H9 (cell line): ENCODE results near the gene THOC2. TPM values are rescaled to one million over a fixed set of nuclear protein-coding genes. Genes with fewer than 3 reads are reported as not detected.

Source experiments
- DNase-seq: peaks from one replicate; pipeline ENCODE4 v3.0.0-alpha.2; 2017
- H2AFZ ChIP-seq: one replicate; pipeline ENCODE4 v1.6.1; 2013; ENCODE audit warnings: mild to moderate bottlenecking, low read length, control low read depth, moderate library complexity
- H2AK5ac ChIP-seq: 2 replicates; pipeline ENCODE4 v1.6.1; 2013; ENCODE audit warnings: low read length, control low read depth, mixed read lengths; ENCODE audit not compliant: insufficient read length
- H2BK120ac ChIP-seq: one replicate; pipeline ENCODE4 v1.6.1; 2013; ENCODE audit warnings: low read depth, mild to moderate bottlenecking, low read length, control low read depth, inconsistent platforms; ENCODE audit not compliant: poor library complexity, severe bottlenecking
- H2BK12ac ChIP-seq: 2 replicates; pipeline ENCODE4 v1.6.1; 2013; ENCODE audit warnings: low read length, control low read depth, mixed read lengths, low read depth; ENCODE audit not compliant: insufficient read length
- H2BK15ac ChIP-seq: 2 replicates; pipeline ENCODE4 v1.6.1; 2013; ENCODE audit warnings: low read depth, low read length, control low read depth
- H2BK20ac ChIP-seq: one replicate; pipeline ENCODE4 v1.6.1; 2013; ENCODE audit warnings: low read depth, mild to moderate bottlenecking, low read length, control low read depth, inconsistent platforms; ENCODE audit not compliant: poor library complexity, severe bottlenecking
- H2BK5ac ChIP-seq: 2 replicates; pipeline ENCODE4 v1.6.1; 2013; ENCODE audit warnings: low read length, control low read depth, mixed read lengths; ENCODE audit not compliant: insufficient read length
- H3K14ac ChIP-seq: 2 replicates; pipeline ENCODE4 v1.6.1; 2013; ENCODE audit warnings: low read length, control low read depth; ENCODE audit not compliant: insufficient read depth
- H3K18ac ChIP-seq: 2 replicates; pipeline ENCODE4 v1.6.1; 2013; ENCODE audit warnings: low read depth, mild to moderate bottlenecking, mixed read lengths, low read length, control low read depth; ENCODE audit not compliant: insufficient read length
- H3K23ac ChIP-seq: 2 replicates; pipeline ENCODE4 v1.6.1; 2013; ENCODE audit warnings: low read length, control low read depth, mixed read lengths, low read depth; ENCODE audit not compliant: insufficient read length
- H3K23me2 ChIP-seq: 2 replicates; pipeline ENCODE4 v1.6.1; 2013; ENCODE audit warnings: low read depth, mild to moderate bottlenecking, mixed read lengths, low read length, control low read depth; ENCODE audit not compliant: insufficient read length, poor library complexity, severe bottlenecking
- H3K27ac ChIP-seq: 2 replicates; pipeline ENCODE4 v1.5.1; 2013; ENCODE audit warnings: low read length, control low read depth, mixed read lengths, low read depth; ENCODE audit not compliant: insufficient read length
- H3K27me3 ChIP-seq: 2 replicates; pipeline ENCODE4 v1.6.1; 2013; ENCODE audit warnings: low read length, control low read depth, inconsistent platforms; ENCODE audit not compliant: insufficient read depth
- H3K4ac ChIP-seq: 2 replicates; pipeline ENCODE4 v1.6.1; 2013; ENCODE audit warnings: low read depth, mild to moderate bottlenecking, control low read depth, inconsistent platforms, low read length, moderate library complexity
- H3K4me1 ChIP-seq: 2 replicates; pipeline ENCODE4 v1.6.1; 2013; ENCODE audit warnings: low read length, control low read depth, inconsistent platforms; ENCODE audit not compliant: insufficient read depth
- H3K4me2 ChIP-seq: 2 replicates; pipeline ENCODE4 v1.6.1; 2013; ENCODE audit warnings: low read length, control low read depth, mixed read lengths; ENCODE audit not compliant: insufficient read length, insufficient read depth
- H3K56ac ChIP-seq: 2 replicates; pipeline ENCODE4 v1.6.1; 2013; ENCODE audit warnings: low read depth, mild to moderate bottlenecking, mixed read lengths, low read length, control low read depth; ENCODE audit not compliant: insufficient read length
- H3K79me1 ChIP-seq: 2 replicates; pipeline ENCODE4 v1.6.1; 2013; ENCODE audit warnings: low read depth, mild to moderate bottlenecking, moderate library complexity, low read length, control low read depth, inconsistent platforms; ENCODE audit not compliant: insufficient read depth, poor library complexity, severe bottlenecking
- H3K79me2 ChIP-seq: 2 replicates; pipeline ENCODE4 v1.6.1; 2013; ENCODE audit warnings: low read length, control low read depth, inconsistent platforms; ENCODE audit not compliant: insufficient read depth
- H3K9ac ChIP-seq: 2 replicates; pipeline ENCODE4 v1.6.1; 2013; ENCODE audit warnings: low read length, control low read depth, mixed read lengths; ENCODE audit not compliant: insufficient read length; ENCODE audit errors: extremely low read depth
- H3K9me3 ChIP-seq: one replicate; pipeline ENCODE4 v1.6.1; 2013; ENCODE audit warnings: low read depth, low read length, inconsistent platforms; ENCODE audit not compliant: control insufficient read depth
- H3T11ph ChIP-seq: one replicate; pipeline ENCODE4 v1.6.1; 2013; ENCODE audit warnings: mild to moderate bottlenecking, low read length, control low read depth, inconsistent platforms
- H4K20me1 ChIP-seq: one replicate; pipeline ENCODE4 v1.6.1; 2013; ENCODE audit not compliant: control insufficient read depth, insufficient read length, insufficient read depth
- H4K5ac ChIP-seq: 2 replicates; pipeline ENCODE4 v1.6.1; 2013; ENCODE audit warnings: low read depth, mild to moderate bottlenecking, mixed read lengths, low read length, control low read depth; ENCODE audit not compliant: insufficient read length
- H4K8ac ChIP-seq: replicated peaks from 2 replicates; pipeline ENCODE4 v1.6.1; 2013; ENCODE audit warnings: low read length, control low read depth, mixed read lengths, low read depth; ENCODE audit not compliant: insufficient read length
- H4K91ac ChIP-seq: 2 replicates; pipeline ENCODE4 v1.6.1; 2013; ENCODE audit warnings: low read depth, mild to moderate bottlenecking, moderate library complexity, mixed read lengths, low read length, control low read depth; ENCODE audit not compliant: insufficient read length
- H3K27ac Mint-ChIP-seq, 3 experiments: 2 replicates in 2 of 3; 3 replicates in 1 of 3; pipeline ENCODE4 v1.8.0; 2020 to 2021; ENCODE audit warnings: mixed read lengths in 3 of 3, mild to moderate bottlenecking in 1 of 3, moderate library complexity in 1 of 3
- H3K27me3 Mint-ChIP-seq: 2 replicates; pipeline ENCODE4 v1.8.0; 2021; ENCODE audit warnings: low read depth, mild to moderate bottlenecking, moderate library complexity, mixed read lengths
- H3K36me3 Mint-ChIP-seq, 3 experiments: 2 replicates in 2 of 3; 3 replicates in 1 of 3; pipeline ENCODE4 v1.8.0; 2020 to 2021; ENCODE audit warnings: low read depth in 3 of 3, mixed read lengths in 3 of 3; ENCODE audit not compliant: insufficient read depth in 1 of 3
- H3K4me1 Mint-ChIP-seq, 2 experiments: 2 replicates each; pipeline ENCODE4 v1.8.0; 2020; ENCODE audit warnings: mixed read lengths in 2 of 2
- H3K4me3 Mint-ChIP-seq, 2 experiments: 2 replicates in 1 of 2; 3 replicates in 1 of 2; pipeline ENCODE4 v1.8.0; 2020 to 2021; ENCODE audit warnings: mild to moderate bottlenecking in 2 of 2, mixed read lengths in 2 of 2, moderate library complexity in 1 of 2
- H3K9me3 Mint-ChIP-seq, 2 experiments: 2 replicates in 1 of 2; 3 replicates in 1 of 2; pipeline ENCODE4 v1.8.0; 2020; ENCODE audit warnings: mild to moderate bottlenecking in 2 of 2, mixed read lengths in 2 of 2, moderate library complexity in 1 of 2
- CTCF ChIP-seq: fragments of 200-600 bp; sonication (generic); conservative IDR thresholded peaks from 3 replicates; pipeline ENCODE4 v1.8.0; 2021; ENCODE audit warnings: antibody characterized with exemption, mild to moderate bottlenecking
- WGBS: extraction: QIAGEN DNeasy Blood & Tissue Kit; methylation state at CpG from one replicate; pipeline ENCODE4 v1.1.7; 2013; ENCODE audit warnings: missing lambda C conversion rate, low lambda C conversion rate, mixed read lengths; ENCODE audit not compliant: insufficient read length; ENCODE audit errors: extremely low coverage; 5-methylcytosine and 5-hydroxymethylcytosine counted together
- total RNA-seq: library from RNA; stranded (reverse); gene quantifications from 2 replicates; pipeline ENCODE4 v1.2.1, GENCODE V29; 2021

THOC2 gene
- total RNA-seq, 1 experiment from 2014 or later: 72.1 TPM

DNA sequence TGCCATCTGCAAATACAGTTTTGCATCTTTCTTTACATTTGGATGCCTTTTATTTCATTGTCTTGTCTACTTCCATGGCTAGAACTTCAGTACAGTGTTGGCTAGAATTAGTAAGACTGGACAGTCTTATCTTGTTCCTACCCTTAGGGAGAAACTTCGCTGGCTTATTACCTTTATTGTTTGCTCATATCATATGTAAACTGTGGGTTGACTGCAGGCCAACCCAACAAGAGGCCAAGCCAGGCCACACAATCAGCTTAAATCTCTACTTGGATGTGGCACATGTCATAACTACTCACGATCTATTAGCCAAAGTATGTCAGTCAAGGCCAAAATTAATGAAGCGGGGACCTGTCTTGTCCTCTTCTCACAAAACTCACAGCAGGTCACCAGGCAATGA is 144.1 kb downstream of the THOC2 start:
- Histone ChIP-seq H3K9ac (no peak overlapping the region), H3K4me2 (no peak overlapping the region), H3K56ac (no peak overlapping the region), H3K14ac (no peak overlapping the region), H3K27me3 (no peaks in the 10 kb centered on the region), H2AK5ac (no peak overlapping the region), H4K5ac (no peak overlapping the region), H3K79me1 (no peaks in the 10 kb centered on the region), H3K23ac (no peak overlapping the region), H4K20me1 (no peaks in the 10 kb centered on the region), H2BK5ac (no peak overlapping the region), H3K79me2 (no peaks in the 10 kb centered on the region), H2BK120ac (no peak overlapping the region), H4K91ac (no peak overlapping the region), H2BK15ac (no peak overlapping the region), H2BK20ac (no peak overlapping the region), H3T11ph (no peak overlapping the region), H3K9me3 (peaks cover 15% of the 10 kb centered on the region), H2BK12ac (no peak overlapping the region), H3K23me2 (no peaks in the 10 kb centered on the region), H3K18ac (no peak overlapping the region), H3K4me1 (no peaks in the 10 kb centered on the region; the same call in 1 of the 2 replicates), H2AFZ (no peak overlapping the region), H3K27ac (no peak overlapping the region), H3K4ac (no peak overlapping the region), H4K8ac (no peak overlapping the region)
- no peak for DNase-seq
- no peak overlapping the region for H3K4me3 Mint-ChIP-seq
- peaks cover 0 to 2% (median 0%) of the 10 kb centered on the region in 3 experiments; a peak in 1 of 7 replicates for H3K36me3 Mint-ChIP-seq
- no peak overlapping the region for H3K27ac Mint-ChIP-seq
- peaks cover 2 to 51% of the 10 kb centered on the region in 2 experiments; a peak in 2 of 5 replicates for H3K9me3 Mint-ChIP-seq
- H3K4me1 Mint-ChIP-seq: peaks cover 3% of the 10 kb centered on the region in 2 experiments; a peak in 2 of 4 replicates
- H3K27me3 Mint-ChIP-seq: no peaks in the 10 kb centered on the region
- WGBS: no CpG with 5 or more reads among the region's 3 CpGs
- TF ChIP-seq CTCF: no peak
